Gastroesophageal sphincter (tissue), 4 donors: ENCODE data around the gene SLC16A6. TPM values are rescaled to one million over a fixed set of nuclear protein-coding genes. Genes with fewer than 3 reads are reported as not detected.
A peak's percentile ranks its signal among the peaks of the same experiment; 100 is the strongest.
"Not testable (repeated sequence)": the region's sequence is repeated elsewhere in the genome, so short reads cannot be mapped to it uniquely, and the experiment has no call there.

Experiments used
- ATAC-seq: fragments of 150-250 bp; one replicate; pipeline ENCODE4 v1.9.1; 2016; ENCODE audit warnings: mild to moderate bottlenecking, moderate library complexity
- H3K27ac ChIP-seq, 4 donors: fragments of 200-600 bp; sonication (generic) in 3 of 4; 1 replicate in 3 of 4; 2 replicates in 1 of 4; pipeline ENCODE4 v1.5.1; 2016 to 2019
- H3K27me3 ChIP-seq: fragments of 200-600 bp; sonication (generic); one replicate; pipeline ENCODE4 v1.5.1; 2019
- H3K36me3 ChIP-seq, 2 donors: fragments of 200-600 bp; sonication (generic); one replicate each; pipeline ENCODE4 v1.5.1; 2019; ENCODE audit warnings: control low read depth in 1 of 2
- H3K4me1 ChIP-seq, 3 donors: fragments of 200-600 bp; sonication (generic); 1 replicate in 2 of 3; 2 replicates in 1 of 3; pipeline ENCODE4 v1.5.1; 2016 to 2019; ENCODE audit warnings: control low read depth in 2 of 3
- H3K4me3 ChIP-seq, 2 donors: fragments of 200-600 bp; sonication (generic); one replicate each; pipeline ENCODE4 v1.5.1; 2019; ENCODE audit warnings: mild to moderate bottlenecking in 1 of 2, moderate library complexity in 1 of 2
- H3K9me3 ChIP-seq, 3 donors: fragments of 200-600 bp; sonication (generic); one replicate each; pipeline ENCODE4 v1.5.1; 2017 to 2019; ENCODE audit warnings: control low read depth in 2 of 3
- CTCF ChIP-seq, 4 experiments: fragments of 200-600 bp in 2 of 4; fragments of 450-650 bp in 2 of 4; sonication (generic) in 1 of 4; IDR thresholded peaks; one replicate each; pipeline ENCODE4 v1.5.1; 2017 to 2019; ENCODE audit warnings: antibody characterized with exemption in 4 of 4, mild to moderate bottlenecking in 2 of 4, moderate library complexity in 2 of 4
- EP300 ChIP-seq: sonication (generic); formaldehyde crosslinking; IDR thresholded peaks from one replicate; pipeline ENCODE4 v1.6.1; 2017; ENCODE audit warnings: antibody characterized with exemption, mild to moderate bottlenecking
- POLR2A ChIP-seq, 2 donors: fragments of 450-650 bp; IDR thresholded peaks; one replicate each; pipeline ENCODE4 v1.6.1; 2017; ENCODE audit warnings: antibody characterized with exemption in 2 of 2, mild to moderate bottlenecking in 2 of 2, moderate library complexity in 1 of 2
- POLR2AphosphoS5 ChIP-seq: sonication (generic); formaldehyde crosslinking; IDR thresholded peaks from one replicate; pipeline ENCODE4 v1.6.1; 2017; ENCODE audit warnings: antibody characterized with exemption
- WGBS, 2 donors: methylation state at CpG; one replicate each; pipeline ENCODE4 v1.1.5; 2018; ENCODE audit warnings: low coverage in 1 of 2; 5-methylcytosine and 5-hydroxymethylcytosine counted together
- total RNA-seq, 4 donors: library from RNA; depleted of rRNA; stranded (reverse); fragments of >200 nt; gene quantifications; one replicate each; pipeline ENCODE4 v1.1.0, GENCODE V29; 2016

The SLC16A6 gene
- total RNA-seq, 4 donors from 2014 or later: 0.27 to 0.67 (median 0.46) TPM; not detected in 1

GRCh38 chr17:68277807-68278206 lies 13.1 kb downstream of the SLC16A6 start:
- H3K27ac ChIP-seq: no peak overlapping the region
- WGBS, 2 donors: 91 to 98% methylated on average over 5 of the region's 5 CpGs

GRCh38 chr17:68276339-68276738 lies 14.6 kb downstream of the SLC16A6 start:
- not testable (repeated sequence) for H3K27ac ChIP-seq, H3K36me3 ChIP-seq, ATAC-seq, H3K27me3 ChIP-seq, H3K4me1 ChIP-seq, H3K4me3 ChIP-seq
- peaks cover 0 to 13% (median 0%) of the 10 kb centered on the region in 3 donors for H3K9me3 ChIP-seq
- 88 to 100% methylated on average over 2 to 3 of the region's 3 CpGs for WGBS, 2 donors

More at GRCh38 chr17:68277807-68278206, 13.1 kb downstream of the SLC16A6 start:
- TF ChIP-seq POLR2A (IDR thresholded peaks at IDR 0.05): no peak
- no peak for TF ChIP-seq EP300
- TF ChIP-seq POLR2AphosphoS5: no peak
- no peak for TF ChIP-seq CTCF (IDR thresholded peaks at IDR 0.05)
- H3K4me1 ChIP-seq: no peaks in the 10 kb centered on the region
- H3K27me3 ChIP-seq: no peaks in the 10 kb centered on the region
- H3K4me3 ChIP-seq: no peak overlapping the region
- H3K36me3 ChIP-seq: peaks cover 0 to 10% of the 10 kb centered on the region in 2 donors
- no peak for ATAC-seq
- peaks cover 0 to 13% (median 0%) of the 10 kb centered on the region in 3 donors for H3K9me3 ChIP-seq

GRCh38 chr17:68273722-68274121 lies 17.2 kb downstream of the SLC16A6 start:
- Histone ChIP-seq H3K4me3 (no peak overlapping the region), H3K9me3 (peaks cover 0 to 13% (median 0%) of the 10 kb centered on the region in 3 donors), H3K4me1 (no peaks in the 10 kb centered on the region), H3K27ac (no peak overlapping the region), H3K27me3 (no peaks in the 10 kb centered on the region), H3K36me3 (peaks cover 0 to 10% of the 10 kb centered on the region in 2 donors)
- 76 to 82% methylated on average over 3 to 6 of the region's 11 CpGs for WGBS, 2 donors
- no peak for TF ChIP-seq EP300
- no peak for TF ChIP-seq CTCF (IDR thresholded peaks at IDR 0.05)
- TF ChIP-seq POLR2AphosphoS5: no peak
- no peak for TF ChIP-seq POLR2A (IDR thresholded peaks at IDR 0.05)
- ATAC-seq: no peak

GRCh38 chr17:68265833-68266232 lies 25.1 kb downstream of the SLC16A6 start:
- 92 to 100% methylated on average over 1 to 2 of the region's 2 CpGs for WGBS, 2 donors
- not testable (repeated sequence) for H3K36me3 ChIP-seq, H3K27me3 ChIP-seq, H3K27ac ChIP-seq, H3K4me3 ChIP-seq, ATAC-seq, H3K9me3 ChIP-seq
- peaks cover 0 to 14% (median 0%) of the 10 kb centered on the region in 3 donors for H3K4me1 ChIP-seq

GRCh38 chr17:68263101-68263681 lies 27.7 kb downstream of the SLC16A6 start:
- not testable (repeated sequence) for H3K4me3 ChIP-seq, H3K27ac ChIP-seq, H3K36me3 ChIP-seq, H3K27me3 ChIP-seq, H3K9me3 ChIP-seq
- ATAC-seq: peak; percentile 65
- peaks cover 0 to 29% (median 0%) of the 10 kb centered on the region in 3 donors for H3K4me1 ChIP-seq
- TF ChIP-seq CTCF (IDR thresholded peaks at IDR 0.05): peak; percentile 16 to 72 (median 56)
- 0 to 11% methylated on average over 8 to 9 of the region's 9 CpGs for WGBS, 2 donors

GRCh38 chr17:68262467-68262866 lies 28.5 kb downstream of the SLC16A6 start:
- H3K27ac ChIP-seq, H3K36me3 ChIP-seq, H3K4me3 ChIP-seq, H3K27me3 ChIP-seq, H3K9me3 ChIP-seq, ATAC-seq: not testable (repeated sequence)
- 0 to 33% methylated on average over 1 to 2 of the region's 2 CpGs for WGBS, 2 donors
- H3K4me1 ChIP-seq: peaks cover 0 to 29% (median 0%) of the 10 kb centered on the region in 3 donors
